Suppressor macrophage (primary cell): Measurements from ENCODE around the gene ACTN1.

Experiments
- DNase-seq, 4 experiments: peaks; one replicate each; pipeline ENCODE4 v3.0.0-alpha.2; 2020 to 2022

The ACTN1 gene

GRCh38 chr14:68951035-68951797 is 27.9 kb downstream of the ACTN1 start:
- peak; percentile 95 to 98 (median 96) for DNase-seq

DNA sequence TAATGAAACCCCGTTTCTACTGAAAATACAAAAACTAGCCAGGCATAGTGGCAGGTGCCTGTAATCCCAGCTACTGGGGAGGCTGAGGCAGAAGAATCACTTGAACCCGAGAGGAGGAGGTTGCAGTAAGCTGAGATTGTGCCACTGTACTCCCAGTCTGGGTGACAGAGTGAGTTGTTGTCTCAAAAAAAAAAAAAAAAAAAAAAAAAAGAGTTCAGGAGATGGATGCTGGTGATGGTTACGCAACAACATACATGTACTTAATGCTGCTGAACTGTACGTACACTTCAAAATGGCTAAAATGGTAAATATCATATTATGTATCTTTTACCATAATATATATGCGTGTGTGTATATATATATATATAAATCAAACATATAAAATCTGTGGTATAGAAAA is 29.0 kb downstream of the ACTN1 start:
- peak in 3 of 4 experiments; percentile 43 to 65 (median 64) for DNase-seq

- DNase-seq, result no peak
These were observed 29.5 kb downstream of the ACTN1 start for GRCh38 chr14:68949601-68949965.

DNA sequence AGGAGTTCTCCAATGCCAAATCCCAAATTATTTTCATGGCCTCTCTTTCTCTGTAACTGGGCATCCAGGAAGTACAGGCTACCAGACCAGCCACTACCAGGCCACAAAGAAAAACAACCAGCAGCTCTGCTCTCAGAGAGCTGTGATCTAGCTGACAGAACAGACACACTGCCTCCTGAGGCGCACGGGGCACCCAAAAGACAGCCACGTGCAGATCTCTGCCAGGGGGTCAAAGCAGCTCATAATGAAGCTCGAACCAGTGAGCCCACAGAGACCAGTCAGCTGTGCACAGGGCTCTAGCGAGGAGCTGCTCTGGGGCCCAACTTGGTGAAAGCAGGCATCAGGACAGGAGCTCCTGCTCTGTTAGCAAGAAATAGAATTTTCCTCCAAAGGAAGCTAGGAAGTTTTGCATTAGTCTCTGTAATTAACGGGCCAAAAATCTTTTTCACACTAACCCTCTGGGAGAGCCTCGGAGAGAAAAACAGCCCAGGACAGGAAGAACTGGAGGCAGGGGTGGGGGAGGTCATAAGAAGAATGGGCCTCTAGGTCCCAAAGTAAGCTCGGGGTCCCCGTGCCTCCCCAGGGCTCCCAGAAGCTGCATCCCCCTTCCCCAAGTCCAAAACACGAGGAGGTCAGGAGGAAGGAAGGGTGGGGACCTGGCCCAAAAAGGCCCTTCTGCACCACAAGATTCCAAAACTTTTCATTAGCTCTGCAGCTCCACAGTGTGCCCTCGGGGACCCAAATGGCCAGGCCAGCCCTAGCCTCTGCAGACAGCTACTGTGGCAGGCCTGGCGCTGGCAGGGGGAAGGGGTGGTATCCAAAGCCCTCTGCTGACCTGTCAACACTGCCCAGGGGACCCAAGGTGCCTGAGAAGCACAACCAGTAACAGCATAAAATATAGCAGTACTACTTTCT is 30.2 kb downstream of the ACTN1 start:
- DNase-seq, result no peak

- peak; percentile 46 to 72 (median 67) for DNase-seq
These were observed 31.3 kb downstream of the ACTN1 start for GRCh38 chr14:68947802-68948201.

DNA sequence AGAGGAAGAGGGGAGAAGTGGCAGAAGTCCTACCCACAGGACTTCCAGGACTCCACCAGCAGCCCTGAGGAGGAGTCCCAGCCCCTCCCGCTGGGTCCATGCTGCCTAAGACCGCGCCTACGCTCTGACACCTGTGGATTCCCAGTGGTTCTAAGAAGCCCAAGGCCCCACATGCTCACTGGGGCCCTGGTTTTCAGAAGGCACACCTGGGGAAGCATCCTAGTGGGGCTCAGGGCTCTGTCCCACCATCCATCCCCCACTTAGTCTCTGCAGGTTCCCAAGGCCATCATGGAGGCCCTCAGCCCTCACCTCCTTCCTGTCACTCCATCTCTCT is 32.6 kb downstream of the ACTN1 start:
- DNase-seq, result no peak

DNA sequence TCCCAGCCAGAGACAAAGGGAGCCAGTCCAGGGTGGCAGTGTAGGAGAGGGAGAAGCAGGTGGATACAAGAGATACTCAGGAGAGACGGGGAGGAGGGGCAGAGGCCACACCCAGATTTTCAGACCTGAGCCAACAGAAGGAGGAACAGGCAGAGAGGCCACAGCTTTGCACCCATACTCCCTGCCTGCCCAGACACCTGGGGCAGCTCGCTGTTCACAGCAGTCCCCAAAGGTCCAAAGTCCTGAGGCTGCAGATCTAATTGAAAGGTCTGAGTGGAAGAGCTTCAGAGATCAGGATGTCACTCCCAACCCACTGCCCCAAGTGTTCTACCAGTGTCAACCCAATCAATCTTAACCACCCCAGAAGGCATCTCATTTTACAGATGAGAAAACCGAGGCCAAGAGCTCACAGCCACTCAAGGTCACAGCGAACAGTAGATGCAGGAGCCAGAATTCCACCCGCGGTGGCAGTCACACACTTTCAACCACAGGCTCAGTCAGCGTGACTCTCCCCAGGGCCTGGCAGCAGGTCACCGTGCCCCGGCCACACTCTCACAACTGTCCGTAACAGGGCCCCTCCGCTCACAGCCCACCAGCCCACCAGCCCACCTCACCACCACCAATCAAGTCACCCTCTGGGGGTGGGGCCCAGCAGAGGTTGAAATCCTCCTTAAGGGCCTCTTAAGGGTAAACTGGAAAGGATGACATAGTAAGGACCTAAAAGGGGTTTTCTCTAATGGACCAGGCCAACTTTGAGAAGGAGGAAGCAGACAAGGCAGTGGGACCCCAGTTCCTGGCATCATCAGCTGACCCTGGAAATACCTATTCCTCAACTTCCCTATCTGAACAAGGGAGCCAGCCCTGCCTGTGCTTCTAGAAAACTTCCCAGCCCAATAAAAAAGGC is 33.3 kb downstream of the ACTN1 start:
- no peak for DNase-seq

- DNase-seq, result no peak
These were observed 33.9 kb downstream of the ACTN1 start for GRCh38 chr14:68945190-68945584.

GRCh38 chr14:68944162-68944561 is 34.9 kb downstream of the ACTN1 start:
- no peak for DNase-seq

DNA sequence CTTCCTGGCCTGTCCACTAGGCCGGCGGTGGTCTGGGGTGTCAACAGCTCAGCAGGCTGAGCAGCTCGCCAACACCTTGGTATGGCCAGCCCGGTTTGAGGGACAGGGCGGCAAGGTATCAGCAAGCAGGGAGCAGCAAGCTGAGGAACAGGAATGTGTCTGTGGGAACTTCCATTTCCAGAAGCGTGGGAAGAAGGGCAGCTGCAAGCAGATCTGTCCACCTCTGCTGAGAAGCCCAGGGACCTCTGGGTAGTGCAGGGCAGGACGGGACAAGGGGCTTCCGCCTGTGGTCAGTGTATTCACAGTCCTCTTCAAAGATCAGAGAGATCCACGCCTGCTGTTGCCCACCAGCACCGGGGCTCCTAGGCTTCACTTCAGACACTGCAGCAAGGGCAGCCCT is 36.0 kb downstream of the ACTN1 start:
- no peak for DNase-seq

DNA sequence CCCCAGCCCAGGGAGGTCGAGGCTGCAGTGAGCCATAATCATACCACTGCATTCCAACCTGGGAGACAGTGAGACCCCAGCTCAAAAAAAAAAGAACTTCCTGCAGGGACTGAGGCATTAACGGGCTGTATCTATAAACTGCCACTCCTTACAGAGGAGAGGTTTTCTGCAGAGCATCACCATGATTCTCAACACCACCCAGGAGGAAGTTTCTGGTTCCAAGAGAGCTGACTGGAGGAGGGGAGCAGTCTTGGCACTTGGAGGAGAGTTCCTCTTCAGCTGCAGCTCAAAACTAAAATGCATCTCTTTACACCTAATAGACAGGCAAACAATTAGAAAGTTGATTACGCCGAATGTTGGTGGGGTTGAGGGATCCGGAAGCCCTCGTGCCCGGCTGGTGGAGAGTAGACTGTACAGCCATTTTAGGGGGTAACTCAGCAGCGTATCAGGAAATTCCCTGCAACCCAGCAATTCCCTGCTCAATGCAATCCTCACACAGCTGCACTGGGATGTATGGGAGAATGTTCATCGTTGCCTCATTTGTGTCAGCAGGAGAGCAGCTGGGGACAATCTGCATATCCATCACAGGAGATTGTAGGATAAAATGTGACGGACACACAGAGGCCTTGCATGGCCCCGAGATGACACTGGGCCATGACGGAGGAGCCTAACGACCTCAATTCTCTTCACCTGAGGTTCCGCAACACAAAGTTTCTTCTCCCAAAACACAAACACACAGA is 36.6 kb downstream of the ACTN1 start:
- peak in 3 of 4 experiments; percentile 62 to 68 (median 66) for DNase-seq

GRCh38 chr14:68941820-68942219 is 37.3 kb downstream of the ACTN1 start:
- DNase-seq, result peak in 2 of 4 experiments; percentile 24 to 34

- DNase-seq, result no peak
These were observed 38.4 kb downstream of the ACTN1 start for GRCh38 chr14:68940614-68941185.

GRCh38 chr14:68939893-68940613 is 39.0 kb downstream of the ACTN1 start:
- DNase-seq, result no peak

- DNase-seq, result no peak
These were observed 39.8 kb downstream of the ACTN1 start for GRCh38 chr14:68939181-68939892.

DNA sequence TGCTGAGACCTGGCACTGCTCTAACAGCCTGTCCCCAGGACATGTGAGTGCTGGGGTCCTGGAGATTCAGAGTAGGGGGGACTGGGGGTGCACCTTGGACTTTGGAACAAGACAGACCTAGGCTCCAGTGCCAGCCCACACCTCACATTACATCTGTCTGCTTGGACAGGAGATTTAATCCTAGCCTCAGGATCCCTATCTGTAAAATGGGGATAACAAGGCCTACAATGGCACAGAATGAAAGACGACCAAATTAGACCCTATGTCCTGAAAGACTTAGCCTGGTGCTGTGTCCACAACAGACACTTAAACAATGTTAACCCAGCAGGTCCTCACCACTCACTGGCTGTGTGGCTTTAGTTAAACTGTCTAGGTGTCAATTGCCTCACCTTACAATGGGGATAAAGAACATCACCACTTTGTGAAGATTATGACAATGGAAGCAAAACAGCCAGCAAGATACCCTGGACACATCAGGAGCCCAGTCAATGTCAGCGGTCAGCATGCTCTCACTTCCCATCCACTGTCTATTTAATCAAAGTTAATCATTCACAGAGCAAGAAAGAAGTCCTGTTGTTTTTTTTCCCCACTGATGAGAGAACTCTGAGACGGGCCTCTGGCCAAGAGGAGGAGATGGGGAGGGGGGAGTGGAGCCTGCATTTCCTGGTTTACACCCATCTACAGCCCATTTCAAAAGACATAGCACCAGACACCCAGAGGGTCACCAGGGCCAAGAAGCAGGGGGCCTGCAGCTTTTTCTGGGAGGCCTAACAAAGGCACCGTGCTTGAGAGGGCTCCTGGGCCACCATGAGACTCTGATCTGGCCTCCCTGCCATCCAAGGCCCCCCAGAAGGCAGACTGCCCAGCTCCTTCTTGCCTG is 40.6 kb downstream of the ACTN1 start:
- no peak for DNase-seq

DNA sequence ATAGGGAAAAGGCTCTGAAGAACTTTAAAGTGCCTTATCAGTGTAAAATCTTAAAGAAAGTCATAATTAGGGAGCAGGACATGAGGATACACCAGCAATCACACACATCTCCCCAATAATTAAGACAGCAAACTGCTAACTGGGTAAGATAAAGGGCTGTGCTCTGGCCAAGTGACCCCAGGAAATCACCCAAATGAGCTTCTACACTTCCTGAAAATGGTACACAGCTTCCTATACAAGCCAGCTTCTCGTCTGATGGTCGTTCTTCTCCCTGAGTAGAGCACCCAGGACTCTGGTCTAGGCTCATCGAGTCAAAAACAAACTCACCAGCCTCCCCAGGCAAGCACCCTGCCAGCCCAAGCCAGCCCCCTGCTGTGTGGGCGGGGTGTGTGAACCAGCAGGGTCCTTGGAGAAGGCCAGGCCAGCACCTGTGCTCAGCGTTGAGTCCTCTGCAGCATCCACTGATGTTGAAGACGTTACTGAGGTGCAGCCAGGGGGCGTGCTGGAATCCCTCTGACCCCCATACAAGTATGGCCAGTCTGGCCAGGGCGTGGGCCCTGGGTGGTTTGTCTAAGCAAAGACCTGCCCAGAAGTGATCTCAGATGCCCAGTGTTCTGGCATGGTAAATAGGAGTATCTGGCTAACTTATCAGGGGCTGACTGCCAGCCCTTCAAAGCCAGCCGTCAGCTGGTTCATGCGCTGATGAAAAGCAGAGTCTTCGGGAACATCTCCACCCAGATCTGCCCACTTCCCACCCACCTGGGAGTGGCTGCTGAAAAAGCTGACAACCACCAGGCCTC is 41.4 kb downstream of the ACTN1 start:
- DNase-seq, result peak in 1 of 4 experiments; percentile 26

- no peak for DNase-seq
These were observed 42.1 kb downstream of the ACTN1 start for GRCh38 chr14:68936980-68937379.
